ENCODE measurements around the gene AUTS2. TPM values are rescaled to one million over a fixed set of nuclear protein-coding genes. Genes with fewer than 3 reads are reported as not detected.

Gene AUTS2
- total and polyA plus RNA-seq, 7 experiments from 2014 or later: 0.40 to 31.7 (median 4.2) TPM

DNA sequence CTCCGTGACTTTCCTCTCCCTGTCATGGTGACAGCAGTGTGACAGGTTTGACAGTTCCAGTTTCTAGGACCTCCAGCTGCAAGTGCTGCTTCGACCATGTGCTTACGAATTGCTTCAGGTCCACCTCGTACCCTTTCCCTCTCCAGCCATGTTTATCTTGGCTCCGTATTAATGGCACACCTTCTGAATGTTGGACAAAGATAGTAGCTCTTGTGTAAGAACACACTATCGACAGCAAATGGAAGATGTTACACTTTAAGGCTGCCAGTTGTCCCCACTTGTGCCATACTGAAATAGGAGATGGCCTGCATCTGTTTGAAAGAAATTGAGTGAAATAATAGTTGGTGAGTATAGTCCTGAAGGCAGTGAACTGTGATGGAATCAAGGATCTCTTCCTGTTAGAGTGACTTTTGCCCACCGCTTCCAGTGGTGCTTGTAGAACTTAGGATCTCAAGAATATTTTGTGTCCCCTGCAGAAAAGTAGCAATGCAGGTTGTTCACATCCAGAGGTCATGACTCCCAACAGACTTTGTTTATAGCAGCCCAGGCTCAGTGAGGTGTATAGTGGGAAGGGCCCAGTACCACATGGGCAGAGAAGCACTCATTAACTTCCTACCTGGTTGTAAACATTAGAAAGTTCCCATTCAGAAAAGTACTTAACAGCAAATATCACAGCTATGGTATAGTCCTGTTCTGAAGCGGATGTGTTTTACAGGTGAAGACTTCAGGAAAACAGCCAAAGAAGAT, 904.0 kb downstream of the AUTS2 start:
- Histone ChIP-seq H3K36me3 (ENCODE audit: control insufficient read depth in 2 of 3, insufficient read depth in 3 of 3, low read length in 3 of 3) (no peaks in the 10 kb centered on the region), H3K9me3 (ENCODE audit: control insufficient read depth in 2 of 3, low read length in 3 of 3) (no peaks in the 10 kb centered on the region), H3K27me3 (ENCODE audit: control insufficient read depth in 2 of 2, insufficient read depth in 2 of 2, low read length in 2 of 2) (no peaks in the 10 kb centered on the region), H3K4me3 (ENCODE audit: low read length) (no peak overlapping the region), H3K4me1 (ENCODE audit: control insufficient read depth in 2 of 2, insufficient read depth in 2 of 2, low read length in 2 of 2) (no peaks in the 10 kb centered on the region), H3K27ac (ENCODE audit: low read depth, low read length) (no peak overlapping the region)
- H3K27ac Mint-ChIP-seq: no peak overlapping the region
- H3K4me1 Mint-ChIP-seq: no peaks in the 10 kb centered on the region
- H3K4me3 Mint-ChIP-seq: no peak overlapping the region
- DNase-seq: no peak
- ATAC-seq: no peak
- intact Hi-C loops (cut with micrococcal nuclease): no loop called here
- ChIA-PET CTCF (no interaction called here), POLR2A (no interaction called here)
- H3K36me3 Mint-ChIP-seq: no peaks in the 10 kb centered on the region
- peaks cover 0 to 3% (median 0%) of the 10 kb centered on the region in 11 donors for H3K9me3 Mint-ChIP-seq
- H3K27me3 Mint-ChIP-seq: no peaks in the 10 kb centered on the region

DNA sequence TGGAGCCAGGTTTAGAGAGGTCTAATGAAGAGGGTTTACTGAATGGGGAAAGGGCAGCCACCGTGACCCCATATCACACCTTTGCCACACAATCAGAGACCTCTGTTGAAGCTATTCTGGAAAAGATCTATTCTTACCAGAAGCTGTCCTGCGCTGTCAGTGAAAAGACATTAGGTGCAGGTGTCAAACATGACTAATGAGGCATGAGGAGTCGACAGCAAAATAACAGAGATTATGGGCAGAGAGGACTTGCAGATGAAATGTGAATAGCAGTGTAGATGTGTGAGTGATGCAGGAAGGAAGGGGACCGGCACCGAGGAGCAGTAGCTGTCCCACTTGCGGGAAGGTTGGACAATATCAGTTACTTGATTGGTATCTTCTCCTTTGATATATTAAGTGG, 906.0 kb downstream of the AUTS2 start:
- no peak overlapping the region for H3K27ac ChIP-seq (ENCODE audit: low read depth, low read length)
- DNase-seq (no peak), ATAC-seq (no peak)
- no peaks in the 10 kb centered on the region for H3K9me3 ChIP-seq (ENCODE audit: control insufficient read depth in 2 of 3, low read length in 3 of 3)
- H3K4me3 ChIP-seq (ENCODE audit: low read length): no peak overlapping the region
- Mint-ChIP-seq H3K9me3 (peaks cover 0 to 5% (median 0%) of the 10 kb centered on the region in 11 donors), H3K27ac (peak overlapping the region in 1 of 9 donors; percentile 23), H3K4me1 (no peaks in the 10 kb centered on the region), H3K4me3 (no peak overlapping the region), H3K36me3 (no peaks in the 10 kb centered on the region), H3K27me3 (no peaks in the 10 kb centered on the region)
- H3K27me3 ChIP-seq (ENCODE audit: control insufficient read depth in 2 of 2, insufficient read depth in 2 of 2, low read length in 2 of 2): no peaks in the 10 kb centered on the region
- POLR2A ChIA-PET: no interaction called here
- H3K36me3 ChIP-seq (ENCODE audit: control insufficient read depth in 2 of 3, insufficient read depth in 3 of 3, low read length in 3 of 3): no peaks in the 10 kb centered on the region
- CTCF ChIA-PET: no interaction called here
- H3K4me1 ChIP-seq (ENCODE audit: control insufficient read depth in 2 of 2, insufficient read depth in 2 of 2, low read length in 2 of 2): no peaks in the 10 kb centered on the region
- intact Hi-C loops (cut with micrococcal nuclease): no loop called here

DNA sequence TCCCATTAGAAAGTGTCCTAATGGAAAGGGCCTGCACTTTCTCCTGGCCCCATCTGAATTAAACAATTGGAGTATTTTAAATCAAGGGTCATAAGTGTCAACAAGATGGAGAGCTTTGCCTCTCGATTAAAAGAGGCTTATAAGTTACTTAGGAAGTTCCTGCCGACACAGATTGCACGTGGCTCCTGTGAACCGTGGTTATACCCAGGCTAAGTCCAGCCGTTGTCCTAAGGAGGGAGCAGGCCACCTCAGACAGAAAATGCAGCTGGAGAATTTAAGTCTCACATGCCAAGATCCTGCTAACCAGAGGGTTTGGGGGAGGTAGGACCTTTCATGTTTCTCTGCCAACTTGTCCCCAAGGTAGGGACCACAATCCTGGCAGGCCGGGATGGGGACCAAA, 907.2 kb downstream of the AUTS2 start:
- Histone ChIP-seq H3K4me1 (ENCODE audit: control insufficient read depth in 2 of 2, insufficient read depth in 2 of 2, low read length in 2 of 2) (no peaks in the 10 kb centered on the region), H3K27me3 (ENCODE audit: control insufficient read depth in 2 of 2, insufficient read depth in 2 of 2, low read length in 2 of 2) (no peaks in the 10 kb centered on the region), H3K36me3 (ENCODE audit: control insufficient read depth in 2 of 3, insufficient read depth in 3 of 3, low read length in 3 of 3) (no peaks in the 10 kb centered on the region), H3K9me3 (ENCODE audit: control insufficient read depth in 2 of 3, low read length in 3 of 3) (no peaks in the 10 kb centered on the region), H3K27ac (ENCODE audit: low read depth, low read length) (no peak overlapping the region), H3K4me3 (ENCODE audit: low read length) (no peak overlapping the region)
- CTCF ChIA-PET: no interaction called here
- DNase-seq (no peak), ATAC-seq (no peak)
- H3K27ac Mint-ChIP-seq: no peak overlapping the region
- no peaks in the 10 kb centered on the region for H3K27me3 Mint-ChIP-seq
- POLR2A ChIA-PET: no interaction called here
- no peaks in the 10 kb centered on the region for H3K4me1 Mint-ChIP-seq
- H3K36me3 Mint-ChIP-seq: no peaks in the 10 kb centered on the region
- no peak overlapping the region for H3K4me3 Mint-ChIP-seq
- peaks cover 0 to 5% (median 0%) of the 10 kb centered on the region in 11 donors for H3K9me3 Mint-ChIP-seq
- intact Hi-C loops (cut with micrococcal nuclease): no loop called here

DNA sequence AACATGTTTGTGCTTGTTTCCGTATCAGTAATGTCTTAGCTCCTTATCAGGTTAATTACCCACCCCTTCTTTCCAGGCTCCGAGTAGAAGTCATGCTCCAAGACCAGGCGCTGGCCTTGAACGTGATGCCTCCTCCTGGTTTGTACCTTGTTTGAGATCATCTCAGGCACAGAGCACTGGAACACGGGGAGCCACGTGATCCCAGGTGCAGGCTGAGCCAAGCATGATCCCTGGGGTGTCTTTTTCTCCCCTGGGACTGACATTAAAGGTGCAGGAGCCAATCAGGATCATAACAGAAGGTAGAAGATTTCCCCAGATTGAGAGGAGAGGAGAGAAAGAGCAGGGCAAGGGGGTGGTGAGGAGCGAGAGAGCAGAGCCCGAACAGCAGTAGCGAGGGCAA, 907.6 kb downstream of the AUTS2 start:
- intact Hi-C loops (cut with micrococcal nuclease): no loop called here
- Mint-ChIP-seq H3K9me3 (peaks cover 0 to 5% (median 0%) of the 10 kb centered on the region in 11 donors), H3K4me3 (peak overlapping the region in 1 of 10 donors; percentile 24), H3K36me3 (no peaks in the 10 kb centered on the region), H3K27ac (no peak overlapping the region), H3K4me1 (no peaks in the 10 kb centered on the region), H3K27me3 (no peaks in the 10 kb centered on the region)
- no peak overlapping the region for H3K27ac ChIP-seq (ENCODE audit: low read depth, low read length)
- H3K36me3 ChIP-seq (ENCODE audit: control insufficient read depth in 2 of 3, insufficient read depth in 3 of 3, low read length in 3 of 3): no peaks in the 10 kb centered on the region
- ChIA-PET POLR2A (no interaction called here), CTCF (no interaction called here)
- no peak overlapping the region for H3K4me3 ChIP-seq (ENCODE audit: low read length)
- H3K4me1 ChIP-seq (ENCODE audit: control insufficient read depth in 2 of 2, insufficient read depth in 2 of 2, low read length in 2 of 2): no peaks in the 10 kb centered on the region
- DNase-seq: no peak
- no peaks in the 10 kb centered on the region for H3K27me3 ChIP-seq (ENCODE audit: control insufficient read depth in 2 of 2, insufficient read depth in 2 of 2, low read length in 2 of 2)
- no peaks in the 10 kb centered on the region for H3K9me3 ChIP-seq (ENCODE audit: control insufficient read depth in 2 of 3, low read length in 3 of 3)
- ATAC-seq: no peak

DNA sequence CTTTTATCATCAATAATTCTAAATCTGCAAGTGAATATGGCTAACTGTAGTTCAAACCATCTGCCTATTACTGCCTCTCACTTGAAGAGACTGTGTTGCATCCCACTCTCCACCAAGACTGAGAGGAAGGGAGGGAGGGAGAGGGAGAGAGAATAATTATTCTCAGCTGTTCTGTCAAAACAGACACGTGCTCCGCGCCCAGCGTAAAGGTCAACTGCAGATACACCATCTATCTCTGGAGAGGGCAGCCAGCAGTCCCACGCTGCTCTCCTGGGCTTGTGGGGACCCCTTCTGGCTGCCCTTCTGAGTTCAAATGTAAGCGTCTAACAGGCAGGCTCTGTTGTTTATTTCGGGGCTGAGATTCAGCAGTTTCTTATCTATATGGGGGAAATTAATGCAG, 908.2 kb downstream of the AUTS2 start:
- ChIA-PET CTCF (no interaction called here), POLR2A (no interaction called here)
- Mint-ChIP-seq H3K27ac (no peak overlapping the region), H3K4me1 (no peaks in the 10 kb centered on the region), H3K27me3 (no peaks in the 10 kb centered on the region), H3K36me3 (no peaks in the 10 kb centered on the region), H3K9me3 (peaks cover 0 to 5% (median 0%) of the 10 kb centered on the region in 11 donors), H3K4me3 (no peak overlapping the region)
- ATAC-seq: no peak
- peak in 1 of 9 donors; percentile 9 for DNase-seq
- intact Hi-C loops (cut with micrococcal nuclease): no loop called here
- Histone ChIP-seq H3K36me3 (ENCODE audit: control insufficient read depth in 2 of 3, insufficient read depth in 3 of 3, low read length in 3 of 3) (no peaks in the 10 kb centered on the region), H3K27me3 (ENCODE audit: control insufficient read depth in 2 of 2, insufficient read depth in 2 of 2, low read length in 2 of 2) (no peaks in the 10 kb centered on the region), H3K4me3 (ENCODE audit: low read length) (no peak overlapping the region), H3K9me3 (ENCODE audit: control insufficient read depth in 2 of 3, low read length in 3 of 3) (no peaks in the 10 kb centered on the region), H3K27ac (ENCODE audit: low read depth, low read length) (no peak overlapping the region), H3K4me1 (ENCODE audit: control insufficient read depth in 2 of 2, insufficient read depth in 2 of 2, low read length in 2 of 2) (no peaks in the 10 kb centered on the region)

DNA sequence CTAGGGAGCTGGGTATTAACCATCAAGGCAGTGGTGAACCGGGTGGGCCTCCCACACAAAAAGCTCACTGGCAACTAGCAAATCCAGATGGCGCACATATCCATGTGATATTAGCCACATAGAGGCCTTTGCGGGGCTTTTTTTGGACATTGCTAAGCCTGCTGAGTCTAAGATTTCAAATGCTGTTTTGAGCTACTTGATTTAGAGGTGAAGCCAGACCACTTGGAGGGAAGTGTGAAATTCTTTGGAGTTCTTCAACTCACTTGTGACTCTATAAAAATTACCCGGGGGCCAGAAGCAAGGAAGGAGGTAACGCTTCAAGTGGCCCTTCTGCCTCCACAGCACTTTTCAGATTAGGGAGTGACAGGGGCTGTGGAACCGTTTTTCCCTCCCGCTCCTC, 913.9 kb downstream of the AUTS2 start:
- intact Hi-C loops (cut with micrococcal nuclease): no loop called here
- H3K4me3 ChIP-seq (ENCODE audit: low read length): no peak overlapping the region
- no peaks in the 10 kb centered on the region for H3K4me1 Mint-ChIP-seq

DNA sequence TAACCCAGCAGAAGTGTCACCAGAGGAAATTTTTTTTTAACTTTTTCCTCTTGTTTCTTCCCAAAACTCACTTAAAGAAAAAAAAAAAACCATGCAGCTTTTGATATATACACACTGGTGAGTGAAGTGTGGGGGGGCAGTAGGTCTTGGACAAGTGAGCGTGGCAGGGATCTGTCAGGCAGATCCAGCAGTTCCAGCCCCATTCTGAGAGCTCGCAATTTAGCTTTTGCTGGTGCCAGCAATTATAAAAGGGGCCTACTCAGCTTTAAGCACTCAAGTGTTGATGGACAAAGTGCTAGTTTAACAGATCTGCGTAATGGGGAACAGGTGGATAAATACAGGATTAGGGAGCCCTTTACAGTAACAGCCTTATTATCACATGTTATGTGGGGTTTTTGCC, 914.5 kb downstream of the AUTS2 start:
- H3K36me3 Mint-ChIP-seq: no peaks in the 10 kb centered on the region
- ChIA-PET POLR2A (no interaction called here), CTCF (no interaction called here)
- Histone ChIP-seq H3K9me3 (ENCODE audit: control insufficient read depth in 2 of 3, low read length in 3 of 3) (no peaks in the 10 kb centered on the region), H3K4me1 (ENCODE audit: control insufficient read depth in 2 of 2, insufficient read depth in 2 of 2, low read length in 2 of 2) (no peaks in the 10 kb centered on the region), H3K36me3 (ENCODE audit: control insufficient read depth in 2 of 3, insufficient read depth in 3 of 3, low read length in 3 of 3) (no peaks in the 10 kb centered on the region), H3K27me3 (ENCODE audit: control insufficient read depth in 2 of 2, insufficient read depth in 2 of 2, low read length in 2 of 2) (no peaks in the 10 kb centered on the region), H3K4me3 (ENCODE audit: low read length) (no peak overlapping the region), H3K27ac (ENCODE audit: low read depth, low read length) (no peak overlapping the region)
- DNase-seq (no peak), ATAC-seq (no peak)
- H3K9me3 Mint-ChIP-seq: peaks cover 0 to 5% (median 0%) of the 10 kb centered on the region in 11 donors
- H3K4me1 Mint-ChIP-seq: no peaks in the 10 kb centered on the region
- intact Hi-C loops (cut with micrococcal nuclease): no loop called here
- no peak overlapping the region for H3K27ac Mint-ChIP-seq
- no peak overlapping the region for H3K4me3 Mint-ChIP-seq
- peaks cover 0 to 4% (median 0%) of the 10 kb centered on the region in 5 donors for H3K27me3 Mint-ChIP-seq

More for the DNA sequence above, 913.9 kb downstream of the AUTS2 start:
- no peak overlapping the region for H3K4me3 Mint-ChIP-seq
- H3K9me3 Mint-ChIP-seq: peaks cover 0 to 5% (median 0%) of the 10 kb centered on the region in 11 donors
- POLR2A ChIA-PET: no interaction called here
- no peak overlapping the region for H3K27ac ChIP-seq (ENCODE audit: low read depth, low read length)
- H3K9me3 ChIP-seq (ENCODE audit: control insufficient read depth in 2 of 3, low read length in 3 of 3): no peaks in the 10 kb centered on the region
- CTCF ChIA-PET: no interaction called here
- no peak overlapping the region for H3K27ac Mint-ChIP-seq
- no peaks in the 10 kb centered on the region for H3K36me3 Mint-ChIP-seq
- DNase-seq: no peak
- no peak for ATAC-seq
- H3K4me1 ChIP-seq (ENCODE audit: control insufficient read depth in 2 of 2, insufficient read depth in 2 of 2, low read length in 2 of 2): no peaks in the 10 kb centered on the region
- no peaks in the 10 kb centered on the region for H3K27me3 ChIP-seq (ENCODE audit: control insufficient read depth in 2 of 2, insufficient read depth in 2 of 2, low read length in 2 of 2)
- H3K36me3 ChIP-seq (ENCODE audit: control insufficient read depth in 2 of 3, insufficient read depth in 3 of 3, low read length in 3 of 3): no peaks in the 10 kb centered on the region
- H3K27me3 Mint-ChIP-seq: peaks cover 0 to 4% (median 0%) of the 10 kb centered on the region in 5 donors

Measured in naive thymus-derived CD4-positive, alpha-beta T cell (primary cell).